HL-60/S4 treated with phorbol 12-myristate 13-acetate at 8.2 ng/mL for 4 days and 3 days (cell line): ENCODE measurements around the gene CPVL.

Experiments used
- in situ Hi-C: fragments of 300-500 bp; cut with MboI; formaldehyde crosslinking; loops from 2 replicates; pipeline ENCODE4 v1.15.0; 2022; ENCODE audit warnings: low sequenced_read_pairs

Gene CPVL

DNA sequence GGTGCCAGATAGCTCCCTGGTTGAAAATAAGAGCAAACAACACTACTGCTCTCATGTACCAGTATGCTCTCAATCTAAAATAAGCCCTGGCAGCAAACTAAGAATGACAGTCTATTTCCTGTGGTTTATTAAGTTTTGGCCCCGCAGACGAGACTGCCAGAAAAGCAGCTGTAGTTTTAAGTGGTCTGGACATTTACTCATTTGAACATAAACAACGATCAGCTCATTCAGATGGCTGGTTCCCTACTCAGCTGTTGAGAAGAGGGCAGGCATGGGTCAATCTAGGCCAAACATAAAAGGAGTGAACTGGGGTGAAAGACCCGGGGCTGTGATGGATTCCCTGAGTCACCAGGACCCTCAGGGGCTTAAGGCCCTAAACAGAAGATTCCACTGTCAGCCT, 192.7 kb downstream of the CPVL start:
- in situ Hi-C loops, result no loop called here
